ENCODE results near the gene RINL.

The RINL gene

DNA sequence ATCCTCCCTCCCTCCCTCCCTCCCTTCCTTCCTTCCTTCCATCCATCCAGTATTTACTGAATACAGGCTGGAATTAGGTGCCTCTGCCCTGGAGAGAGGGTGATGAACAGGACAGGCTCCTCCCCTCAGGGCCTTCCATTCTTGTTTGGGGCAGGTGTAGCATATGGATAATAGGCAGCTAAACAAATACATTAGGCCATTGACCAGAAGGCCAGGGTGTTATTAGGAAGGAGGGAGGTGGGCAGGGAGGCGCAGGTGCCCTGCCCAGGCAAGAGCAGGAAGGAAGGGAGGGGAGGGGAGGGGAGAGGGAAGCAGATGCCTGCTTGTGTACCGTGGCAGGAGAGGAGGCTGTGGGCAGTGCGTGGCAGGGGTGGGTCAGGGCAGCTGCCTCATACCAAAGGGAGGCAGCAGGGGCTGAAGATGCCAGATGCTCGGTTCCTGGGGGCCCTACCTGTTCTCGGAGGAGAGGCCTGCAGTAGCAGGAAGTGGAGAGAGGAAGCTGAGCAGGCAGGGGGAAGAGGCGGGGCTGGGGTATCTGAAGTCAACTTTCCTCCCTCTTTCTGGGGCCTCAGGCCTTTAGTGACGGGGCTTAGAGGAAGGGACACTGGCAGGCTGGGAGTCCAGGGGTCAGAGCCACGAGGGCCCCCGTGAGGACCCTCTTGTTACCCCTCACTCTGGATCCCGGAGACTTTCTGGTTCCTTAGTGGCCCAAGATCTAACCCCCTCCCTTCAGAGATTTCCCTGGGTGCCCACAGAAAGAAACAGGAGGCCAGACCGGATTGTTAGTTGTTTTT lies at the start of gene RINL:
TSS of gene RINL (minus strand) at position 495 of the 794 bp plus-strand sequence. CDS start 1,533 bp downstream, outside the sequence.
- no peak for DNase-seq

GRCh38 chr19:38924388-38924787 lies 46.3 kb upstream of the RINL start:
- DNase-seq = no peak

DNA sequence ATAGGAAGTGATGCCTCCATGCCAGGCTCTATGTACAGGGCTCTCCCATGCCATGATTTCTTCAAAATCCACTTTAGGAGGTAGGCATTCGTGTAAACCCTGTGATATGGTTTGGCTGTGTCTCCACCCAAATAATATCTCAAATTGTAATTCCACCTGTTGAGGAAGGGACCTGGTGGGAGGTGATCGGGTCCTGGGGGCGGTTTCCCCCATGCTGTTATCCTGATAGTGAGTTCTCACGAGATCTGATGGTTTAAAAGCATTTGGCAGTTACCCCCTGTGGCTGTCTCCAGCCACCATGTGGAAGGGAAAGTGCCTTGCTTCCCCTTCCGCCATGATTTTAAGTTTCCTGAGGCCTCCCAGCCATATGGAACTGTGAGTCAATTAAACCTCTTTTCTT lies 44.4 kb upstream of the RINL start:
- DNase-seq = no peak

- no peak for DNase-seq
These were observed 43.6 kb upstream of the RINL start for GRCh38 chr19:38921420-38922274.

DNA sequence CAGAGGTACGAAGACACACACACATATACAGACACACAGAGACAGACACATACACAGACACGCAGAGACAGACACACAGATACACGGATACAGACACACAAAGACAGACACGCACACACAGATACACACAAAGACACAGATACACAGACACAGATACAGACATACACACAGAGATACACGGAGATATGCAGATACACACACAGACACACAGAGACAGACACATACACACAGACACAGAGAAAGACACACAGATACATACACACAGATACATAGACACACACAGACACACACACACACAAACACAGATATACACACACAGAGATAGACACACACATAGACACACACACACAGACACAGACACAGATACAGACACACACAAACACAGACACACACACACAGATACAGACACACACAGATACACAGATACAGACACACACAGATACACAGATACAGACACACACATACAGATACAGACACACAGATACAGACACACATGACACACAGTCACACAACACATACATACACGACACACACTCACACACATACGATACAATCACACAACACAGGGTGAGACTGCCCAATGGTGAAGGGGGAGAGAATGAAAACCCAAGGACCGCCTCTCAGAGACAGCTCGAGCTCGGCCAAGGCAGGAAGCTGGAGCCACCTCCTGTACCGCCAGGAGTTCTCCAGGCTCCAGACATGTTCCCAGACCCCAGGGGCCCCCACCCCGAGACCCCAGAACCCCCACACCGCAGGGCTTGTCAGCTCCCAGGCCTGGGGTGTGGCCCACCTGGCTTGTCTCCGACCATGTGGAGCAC lies 42.7 kb upstream of the RINL start:
- no peak for DNase-seq

DNA sequence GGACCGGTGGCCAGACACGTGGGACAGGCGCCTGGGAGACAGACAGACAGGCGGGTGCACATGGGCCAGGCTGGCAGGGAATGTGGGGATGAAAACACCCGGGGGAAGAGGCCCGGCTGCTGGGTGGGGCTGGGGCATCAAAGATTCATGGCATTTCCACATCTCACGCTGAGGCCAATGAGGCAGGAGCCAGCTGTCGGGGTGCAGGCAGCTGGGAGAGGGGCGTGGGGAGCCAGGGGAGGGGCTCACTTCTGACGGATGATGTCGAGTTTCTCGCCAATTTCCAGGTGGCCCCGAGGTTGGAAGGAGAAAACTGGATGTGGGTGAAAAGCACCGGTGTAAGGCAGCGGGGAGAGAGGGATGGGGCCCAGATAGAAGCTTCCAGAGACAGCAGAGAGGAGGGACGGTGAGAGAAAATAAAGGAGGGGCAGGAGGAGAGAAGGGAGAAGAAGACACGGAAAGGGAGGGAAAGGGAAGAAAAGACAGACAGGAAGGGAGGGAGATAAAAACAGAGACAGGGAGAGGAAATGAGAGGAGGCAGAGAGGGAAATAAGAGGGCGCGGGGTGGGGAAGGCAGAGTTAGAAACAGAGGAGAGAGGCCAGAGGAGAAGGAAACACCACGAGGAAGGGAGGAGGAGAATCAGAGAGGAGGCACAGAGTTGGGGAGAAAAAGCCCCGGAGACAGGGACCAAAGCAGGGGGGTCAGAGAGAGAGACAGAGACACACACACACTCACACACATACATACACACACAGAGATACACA lies 41.9 kb upstream of the RINL start:
- DNase-seq = no peak

- no peak for DNase-seq
These were observed 40.5 kb upstream of the RINL start for GRCh38 chr19:38918526-38918925.

- no peak for DNase-seq
These were observed 39.9 kb upstream of the RINL start for GRCh38 chr19:38917921-38918491.

GRCh38 chr19:38917516-38917915 lies 39.4 kb upstream of the RINL start:
- no peak for DNase-seq

DNA sequence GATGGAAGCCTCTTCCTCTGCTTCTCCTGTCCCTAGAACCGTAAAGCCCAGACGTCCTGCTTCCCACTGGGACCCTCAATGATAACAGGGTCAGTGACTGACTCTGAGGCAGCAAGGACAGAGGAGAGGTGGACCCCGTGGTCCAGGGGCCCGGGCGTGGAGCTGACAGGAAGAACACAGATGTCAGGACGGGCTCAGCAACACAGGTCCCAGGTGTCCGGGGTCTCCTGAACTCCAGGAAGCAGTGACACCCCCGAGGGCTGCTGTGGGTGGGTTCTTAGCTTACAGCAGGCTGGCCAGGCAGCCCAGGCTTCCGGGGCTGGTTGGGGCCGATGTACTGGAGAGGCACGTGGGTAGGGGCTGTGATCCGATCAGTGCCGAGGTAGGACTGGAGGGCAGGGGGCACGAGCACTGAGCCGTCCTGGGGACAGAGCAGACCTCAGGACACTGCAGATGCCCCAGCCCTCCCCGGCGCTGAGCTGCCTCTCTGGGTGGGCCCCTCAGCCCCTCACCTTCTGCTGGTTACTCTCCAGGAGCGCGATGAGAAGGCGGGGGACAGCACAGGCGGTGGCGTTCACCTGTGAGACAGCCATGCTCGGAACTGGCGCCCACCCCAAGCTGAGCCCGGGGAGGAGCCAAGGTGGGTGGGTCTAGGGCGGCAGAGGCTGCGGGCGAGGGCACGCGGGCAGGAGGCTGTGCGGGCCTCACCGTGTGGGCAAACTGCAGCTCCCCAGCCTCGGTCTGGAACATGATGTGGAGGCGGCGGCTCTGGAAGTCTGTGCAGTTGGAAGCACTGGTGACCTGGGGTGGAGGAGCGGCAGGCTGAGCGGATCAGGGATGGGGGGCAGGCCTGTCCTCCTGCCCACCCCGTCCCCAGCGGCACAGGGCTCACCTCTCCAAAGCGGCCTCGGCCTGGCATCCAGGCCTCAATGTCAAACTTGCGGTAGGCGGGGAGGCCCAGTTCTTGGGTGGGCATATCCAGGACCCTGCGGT lies 37.5 kb upstream of the RINL start:
- no peak for DNase-seq

- DNase-seq = no peak
These were observed 35.9 kb upstream of the RINL start for GRCh38 chr19:38913958-38914357.

DNA sequence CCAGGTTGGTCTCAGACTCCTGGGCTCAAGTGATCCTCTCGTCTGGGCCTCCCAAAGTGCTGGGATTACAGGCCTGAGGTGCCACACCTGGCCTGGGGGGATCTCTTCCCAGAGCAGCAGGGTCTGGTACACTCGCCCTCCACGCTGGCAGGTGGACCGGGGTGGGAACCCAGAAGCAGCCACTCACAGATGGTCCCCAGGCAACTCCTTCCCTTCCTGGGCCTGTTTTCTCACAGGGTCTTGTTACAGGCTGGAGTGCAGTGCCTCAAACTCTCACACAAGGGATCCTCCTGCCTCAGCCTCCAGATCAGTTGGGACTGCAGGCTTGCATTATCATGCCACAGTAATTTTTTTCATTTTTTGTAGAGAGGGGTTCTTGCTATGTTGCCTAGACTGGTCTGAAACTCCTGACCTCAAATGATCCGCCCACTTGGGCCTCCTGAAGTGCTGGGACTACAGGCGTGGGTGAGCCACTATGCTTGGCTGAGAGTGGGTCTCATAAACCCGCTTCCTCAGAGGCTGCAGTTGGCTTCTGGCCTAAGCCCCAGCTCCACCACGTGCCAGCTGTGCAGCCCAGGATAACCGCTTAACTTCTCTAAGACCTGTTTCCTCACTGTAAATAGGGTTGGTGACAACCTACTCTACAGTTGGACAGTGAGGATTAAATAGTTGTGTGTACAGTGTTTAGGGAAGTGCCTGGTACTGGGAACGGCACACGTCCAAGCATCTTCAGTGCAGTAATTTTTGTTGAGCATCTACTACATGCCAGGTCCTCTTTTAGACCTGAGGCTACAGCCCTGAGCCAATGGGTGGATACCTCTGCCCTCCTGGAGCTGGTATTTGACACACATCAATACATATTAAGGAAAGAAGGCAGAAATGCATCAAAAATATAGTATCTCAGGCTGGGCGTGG lies 34.8 kb upstream of the RINL start:
- no peak for DNase-seq

DNA sequence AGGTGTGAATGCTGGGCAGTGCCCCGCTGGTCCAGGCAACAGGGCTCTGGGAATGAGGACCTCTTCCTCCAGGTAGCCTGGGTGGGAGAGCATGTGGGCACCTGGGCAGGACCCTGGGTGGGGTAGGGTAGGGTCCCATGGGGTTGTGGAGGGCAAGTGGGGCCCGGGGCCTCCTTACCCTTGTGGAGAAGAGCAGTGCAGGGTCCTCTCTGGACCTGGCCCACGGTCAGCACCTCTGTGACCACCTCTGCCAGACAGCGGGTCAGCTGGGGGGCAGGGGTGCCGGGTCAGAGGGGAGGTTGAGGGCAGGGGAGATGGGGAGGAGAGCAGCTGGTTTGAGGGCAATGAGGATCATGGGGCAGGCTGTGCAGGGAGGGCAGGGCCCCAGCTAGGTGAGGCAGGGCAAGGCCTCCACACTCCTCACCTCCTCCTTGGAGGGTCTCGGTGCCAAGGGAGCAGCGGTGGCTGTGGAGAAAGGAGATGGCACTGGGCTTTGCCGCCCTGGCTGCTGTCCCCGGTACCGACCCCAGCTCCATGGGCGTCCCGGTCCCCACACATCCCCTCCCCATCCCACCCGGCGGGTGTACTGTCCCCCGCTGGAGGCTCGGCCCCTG lies 33.4 kb upstream of the RINL start:
- no peak for DNase-seq

GRCh38 chr19:38910488-38910887 lies 32.4 kb upstream of the RINL start:
- no peak for DNase-seq

- DNase-seq = no peak
These were observed 30.8 kb upstream of the RINL start for GRCh38 chr19:38908911-38909310.

DNA sequence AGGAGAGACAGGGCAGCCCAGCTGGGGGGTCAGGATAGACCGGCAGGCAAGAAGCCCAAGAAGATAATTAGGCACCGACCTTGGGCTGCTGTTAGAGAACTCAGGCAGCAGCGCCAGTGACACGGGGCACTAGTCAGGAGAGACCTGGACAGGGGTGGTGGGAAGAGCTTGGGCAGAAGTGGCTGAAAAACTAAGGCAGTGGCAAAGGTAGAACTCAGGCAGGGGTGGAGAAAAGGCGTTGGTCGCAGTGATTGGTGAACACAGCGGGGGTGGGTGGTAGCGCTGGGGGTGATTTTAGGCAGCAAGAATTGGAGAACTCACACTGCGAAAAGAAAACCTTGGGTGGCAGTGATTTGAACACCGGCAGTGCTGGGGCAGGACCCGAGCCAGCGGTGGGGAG lies 29.6 kb upstream of the RINL start:
- no peak for DNase-seq

- DNase-seq = no peak
These were observed 29.2 kb upstream of the RINL start for GRCh38 chr19:38907227-38907626.

GRCh38 chr19:38905620-38906019 lies 27.5 kb upstream of the RINL start:
- no peak for DNase-seq

All from kidney glomerular epithelial cell (primary cell).